HL-60 (cell line): Measurements from ENCODE around the gene TENM3.

Experiments used
- CTCF ChIP-seq: IDR thresholded peaks from one replicate; pipeline ENCODE4 v1.5.1; 2011; ENCODE audit warnings: low read length, control low read depth, inconsistent platforms; ENCODE audit not compliant: insufficient read depth
- GABPA ChIP-seq: IDR thresholded peaks from 2 replicates; pipeline ENCODE4 v1.6.1; 2012; ENCODE audit warnings: low read depth
- POLR2AphosphoS5 ChIP-seq: IDR thresholded peaks from 2 replicates; pipeline ENCODE4 v1.6.1; 2012; ENCODE audit warnings: low read depth
- REST ChIP-seq: IDR thresholded peaks from 2 replicates; pipeline ENCODE4 v1.6.1; 2012; ENCODE audit warnings: low read depth; ENCODE audit not compliant: insufficient replicate concordance

- TF ChIP-seq CTCF (no peak), POLR2AphosphoS5 (no peak), GABPA (no peak), REST (no peak)
Observed at GRCh38 chr4:182800216-182800515, 557.0 kb downstream of the TENM3 start.
